Erythroblast (primary cell): ENCODE measurements around the gene EPHB1.

Source experiments
- GATA1 ChIP-seq: IDR thresholded peaks from 2 replicates; pipeline ENCODE4 v1.6.1; 2011; ENCODE audit warnings: low read depth, mild to moderate bottlenecking, control low read depth, low read length, moderate library complexity
- POLR2A ChIP-seq: IDR thresholded peaks from 2 replicates; pipeline ENCODE4 v1.6.1; 2011; ENCODE audit warnings: mild to moderate bottlenecking, low read length

- no peak for TF ChIP-seq POLR2A
- TF ChIP-seq GATA1: no peak
Observed at GRCh38 chr3:134883697-134884385, 88.8 kb downstream of the EPHB1 start.
